Measurements from ENCODE around the gene HECTD2. TPM values are rescaled to one million over a fixed set of nuclear protein-coding genes. Genes with fewer than 3 reads are reported as not detected.
"Not testable (repeated sequence)": the region's sequence is repeated elsewhere in the genome, so short reads cannot be mapped to it uniquely, and the experiment has no call there.

The HECTD2 gene

DNA sequence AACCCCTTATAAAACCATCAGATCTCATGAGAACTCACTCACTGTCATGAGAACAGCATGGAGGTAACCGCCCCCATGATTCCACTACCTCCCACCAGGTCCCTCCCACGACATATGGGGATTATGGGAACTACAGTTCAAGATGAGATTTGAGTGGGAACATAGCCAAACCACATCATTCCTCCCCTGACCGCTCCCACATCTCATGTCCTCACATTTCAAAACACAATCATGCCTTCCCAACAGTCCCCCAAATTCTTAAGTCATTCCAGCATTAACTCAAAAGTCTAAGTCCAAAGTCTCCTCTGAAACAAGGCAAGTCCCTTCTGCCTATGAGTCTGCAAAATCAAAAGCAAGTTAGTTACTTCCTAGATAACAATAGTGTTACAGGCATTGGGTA, 150.7 kb downstream of the HECTD2 start:
- not testable (repeated sequence) for H3K9me3 ChIP-seq (replicated peaks; ENCODE audit: low read length); H3K36me3 ChIP-seq (ENCODE audit: insufficient read depth, low read length); H3K4me3 ChIP-seq (ENCODE audit: low read length); H3K27me3 ChIP-seq (ENCODE audit: control insufficient read depth, insufficient read depth, low read length); H3K9ac ChIP-seq (ENCODE audit: low read depth, low read length); H3K4me2 ChIP-seq (ENCODE audit: low read length)
- peaks cover 11% of the 10 kb centered on the region for H3K4me1 ChIP-seq (ENCODE audit: control insufficient read depth, insufficient read depth, low read length)

DNA sequence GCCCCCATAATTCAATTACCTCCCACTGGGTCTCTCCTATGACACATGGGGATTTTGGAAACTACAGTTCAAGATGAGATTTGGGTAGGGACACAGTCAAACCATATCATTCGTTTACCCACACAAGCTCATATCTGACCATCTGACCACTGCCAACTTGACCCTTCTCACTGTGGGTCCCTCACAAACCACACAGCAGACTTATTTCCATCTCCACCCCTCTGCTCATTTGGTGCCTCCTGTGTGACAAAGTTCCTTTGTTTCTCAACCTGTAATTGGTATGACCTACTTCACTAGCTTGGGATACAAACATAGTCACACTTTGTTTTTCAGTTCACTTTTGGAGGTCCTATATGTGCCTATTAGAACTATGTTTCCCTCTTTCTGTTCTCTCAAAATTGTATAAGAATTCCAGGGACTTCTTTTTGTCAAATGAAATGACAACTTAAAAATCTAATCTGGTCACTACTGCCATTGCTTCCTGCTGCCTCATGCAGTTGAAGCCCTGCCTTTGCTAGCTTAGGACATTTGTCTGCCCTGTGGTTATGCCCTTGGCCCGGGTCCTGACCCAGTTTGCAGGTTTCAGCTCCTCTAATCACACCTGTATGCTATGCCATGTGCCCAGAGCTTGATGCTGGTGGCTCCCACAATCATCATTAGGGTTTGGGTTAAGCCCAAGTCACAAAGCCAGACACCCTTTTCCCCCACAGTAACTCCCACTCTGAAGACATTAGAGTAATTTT, 152.9 kb downstream of the HECTD2 start:
- no peaks in the 10 kb centered on the region for H3K36me3 ChIP-seq (ENCODE audit: insufficient read depth, low read length)
- H3K9me3 ChIP-seq (replicated peaks; ENCODE audit: low read length) = no peaks in the 10 kb centered on the region
- H3K4me3 ChIP-seq (ENCODE audit: low read length) = no peak overlapping the region
- H3K9ac ChIP-seq (ENCODE audit: low read depth, low read length) = no peak overlapping the region
- no peaks in the 10 kb centered on the region for H3K27me3 ChIP-seq (ENCODE audit: control insufficient read depth, insufficient read depth, low read length)
- H3K4me1 ChIP-seq (ENCODE audit: control insufficient read depth, insufficient read depth, low read length) = peaks cover 11% of the 10 kb centered on the region
- H3K4me2 ChIP-seq (ENCODE audit: low read length) = no peak overlapping the region

- H3K27me3 ChIP-seq (ENCODE audit: control insufficient read depth, insufficient read depth, low read length) = no peaks in the 10 kb centered on the region
- H3K9me3 ChIP-seq (replicated peaks; ENCODE audit: low read length) = no peaks in the 10 kb centered on the region
- no peak overlapping the region for H3K9ac ChIP-seq (ENCODE audit: low read depth, low read length)
- no peak overlapping the region for H3K4me2 ChIP-seq (ENCODE audit: low read length)
- no peak overlapping the region for H3K4me3 ChIP-seq (ENCODE audit: low read length)
- peaks cover 11% of the 10 kb centered on the region for H3K4me1 ChIP-seq (ENCODE audit: control insufficient read depth, insufficient read depth, low read length)
- no peaks in the 10 kb centered on the region for H3K36me3 ChIP-seq (ENCODE audit: insufficient read depth, low read length)
Measured at GRCh38 chr10:91564026-91564425, 153.9 kb downstream of the HECTD2 start.

Small RNA genes within 50 kb of the gene (small RNA-seq; reads per million reads assigned to genes)
- gene AL161798.1 (not detected), gene RPS27P1 (not detected)

Measured in skeletal muscle satellite cell (primary cell).